H9 (cell line): ENCODE measurements around the gene NOL9. TPM values are rescaled to one million over a fixed set of nuclear protein-coding genes. Genes with fewer than 3 reads are reported as not detected.

Source experiments
- DNase-seq: peaks from one replicate; pipeline ENCODE4 v3.0.0-alpha.2; 2017
- H2AFZ ChIP-seq: one replicate; pipeline ENCODE4 v1.6.1; 2013; ENCODE audit warnings: mild to moderate bottlenecking, low read length, control low read depth, moderate library complexity
- H2AK5ac ChIP-seq: 2 replicates; pipeline ENCODE4 v1.6.1; 2013; ENCODE audit warnings: low read length, control low read depth, mixed read lengths; ENCODE audit not compliant: insufficient read length
- H2BK120ac ChIP-seq: one replicate; pipeline ENCODE4 v1.6.1; 2013; ENCODE audit warnings: low read depth, mild to moderate bottlenecking, low read length, control low read depth, inconsistent platforms; ENCODE audit not compliant: poor library complexity, severe bottlenecking
- H2BK12ac ChIP-seq: 2 replicates; pipeline ENCODE4 v1.6.1; 2013; ENCODE audit warnings: low read length, control low read depth, mixed read lengths, low read depth; ENCODE audit not compliant: insufficient read length
- H2BK15ac ChIP-seq: 2 replicates; pipeline ENCODE4 v1.6.1; 2013; ENCODE audit warnings: low read depth, low read length, control low read depth
- H2BK20ac ChIP-seq: one replicate; pipeline ENCODE4 v1.6.1; 2013; ENCODE audit warnings: low read depth, mild to moderate bottlenecking, low read length, control low read depth, inconsistent platforms; ENCODE audit not compliant: poor library complexity, severe bottlenecking
- H2BK5ac ChIP-seq: 2 replicates; pipeline ENCODE4 v1.6.1; 2013; ENCODE audit warnings: low read length, control low read depth, mixed read lengths; ENCODE audit not compliant: insufficient read length
- H3K14ac ChIP-seq: 2 replicates; pipeline ENCODE4 v1.6.1; 2013; ENCODE audit warnings: low read length, control low read depth; ENCODE audit not compliant: insufficient read depth
- H3K18ac ChIP-seq: 2 replicates; pipeline ENCODE4 v1.6.1; 2013; ENCODE audit warnings: low read depth, mild to moderate bottlenecking, mixed read lengths, low read length, control low read depth; ENCODE audit not compliant: insufficient read length
- H3K23ac ChIP-seq: 2 replicates; pipeline ENCODE4 v1.6.1; 2013; ENCODE audit warnings: low read length, control low read depth, mixed read lengths, low read depth; ENCODE audit not compliant: insufficient read length
- H3K23me2 ChIP-seq: 2 replicates; pipeline ENCODE4 v1.6.1; 2013; ENCODE audit warnings: low read depth, mild to moderate bottlenecking, mixed read lengths, low read length, control low read depth; ENCODE audit not compliant: insufficient read length, poor library complexity, severe bottlenecking
- H3K27ac ChIP-seq: 2 replicates; pipeline ENCODE4 v1.5.1; 2013; ENCODE audit warnings: low read length, control low read depth, mixed read lengths, low read depth; ENCODE audit not compliant: insufficient read length
- H3K27me3 ChIP-seq: 2 replicates; pipeline ENCODE4 v1.6.1; 2013; ENCODE audit warnings: low read length, control low read depth, inconsistent platforms; ENCODE audit not compliant: insufficient read depth
- H3K4ac ChIP-seq: 2 replicates; pipeline ENCODE4 v1.6.1; 2013; ENCODE audit warnings: low read depth, mild to moderate bottlenecking, control low read depth, inconsistent platforms, low read length, moderate library complexity
- H3K4me1 ChIP-seq: 2 replicates; pipeline ENCODE4 v1.6.1; 2013; ENCODE audit warnings: low read length, control low read depth, inconsistent platforms; ENCODE audit not compliant: insufficient read depth
- H3K4me2 ChIP-seq: 2 replicates; pipeline ENCODE4 v1.6.1; 2013; ENCODE audit warnings: low read length, control low read depth, mixed read lengths; ENCODE audit not compliant: insufficient read length, insufficient read depth
- H3K56ac ChIP-seq: 2 replicates; pipeline ENCODE4 v1.6.1; 2013; ENCODE audit warnings: low read depth, mild to moderate bottlenecking, mixed read lengths, low read length, control low read depth; ENCODE audit not compliant: insufficient read length
- H3K79me1 ChIP-seq: 2 replicates; pipeline ENCODE4 v1.6.1; 2013; ENCODE audit warnings: low read depth, mild to moderate bottlenecking, moderate library complexity, low read length, control low read depth, inconsistent platforms; ENCODE audit not compliant: insufficient read depth, poor library complexity, severe bottlenecking
- H3K79me2 ChIP-seq: 2 replicates; pipeline ENCODE4 v1.6.1; 2013; ENCODE audit warnings: low read length, control low read depth, inconsistent platforms; ENCODE audit not compliant: insufficient read depth
- H3K9ac ChIP-seq: 2 replicates; pipeline ENCODE4 v1.6.1; 2013; ENCODE audit warnings: low read length, control low read depth, mixed read lengths; ENCODE audit not compliant: insufficient read length; ENCODE audit errors: extremely low read depth
- H3K9me3 ChIP-seq: one replicate; pipeline ENCODE4 v1.6.1; 2013; ENCODE audit warnings: low read depth, low read length, inconsistent platforms; ENCODE audit not compliant: control insufficient read depth
- H3T11ph ChIP-seq: one replicate; pipeline ENCODE4 v1.6.1; 2013; ENCODE audit warnings: mild to moderate bottlenecking, low read length, control low read depth, inconsistent platforms
- H4K20me1 ChIP-seq: one replicate; pipeline ENCODE4 v1.6.1; 2013; ENCODE audit not compliant: control insufficient read depth, insufficient read length, insufficient read depth
- H4K5ac ChIP-seq: 2 replicates; pipeline ENCODE4 v1.6.1; 2013; ENCODE audit warnings: low read depth, mild to moderate bottlenecking, mixed read lengths, low read length, control low read depth; ENCODE audit not compliant: insufficient read length
- H4K8ac ChIP-seq: replicated peaks from 2 replicates; pipeline ENCODE4 v1.6.1; 2013; ENCODE audit warnings: low read length, control low read depth, mixed read lengths, low read depth; ENCODE audit not compliant: insufficient read length
- H4K91ac ChIP-seq: 2 replicates; pipeline ENCODE4 v1.6.1; 2013; ENCODE audit warnings: low read depth, mild to moderate bottlenecking, moderate library complexity, mixed read lengths, low read length, control low read depth; ENCODE audit not compliant: insufficient read length
- H3K27ac Mint-ChIP-seq, 3 experiments: 2 replicates in 2 of 3; 3 replicates in 1 of 3; pipeline ENCODE4 v1.8.0; 2020 to 2021; ENCODE audit warnings: mixed read lengths in 3 of 3, mild to moderate bottlenecking in 1 of 3, moderate library complexity in 1 of 3
- H3K27me3 Mint-ChIP-seq: 2 replicates; pipeline ENCODE4 v1.8.0; 2021; ENCODE audit warnings: low read depth, mild to moderate bottlenecking, moderate library complexity, mixed read lengths
- H3K36me3 Mint-ChIP-seq, 3 experiments: 2 replicates in 2 of 3; 3 replicates in 1 of 3; pipeline ENCODE4 v1.8.0; 2020 to 2021; ENCODE audit warnings: low read depth in 3 of 3, mixed read lengths in 3 of 3; ENCODE audit not compliant: insufficient read depth in 1 of 3
- H3K4me1 Mint-ChIP-seq, 2 experiments: 2 replicates each; pipeline ENCODE4 v1.8.0; 2020; ENCODE audit warnings: mixed read lengths in 2 of 2
- H3K4me3 Mint-ChIP-seq, 2 experiments: 2 replicates in 1 of 2; 3 replicates in 1 of 2; pipeline ENCODE4 v1.8.0; 2020 to 2021; ENCODE audit warnings: mild to moderate bottlenecking in 2 of 2, mixed read lengths in 2 of 2, moderate library complexity in 1 of 2
- H3K9me3 Mint-ChIP-seq, 2 experiments: 2 replicates in 1 of 2; 3 replicates in 1 of 2; pipeline ENCODE4 v1.8.0; 2020; ENCODE audit warnings: mild to moderate bottlenecking in 2 of 2, mixed read lengths in 2 of 2, moderate library complexity in 1 of 2
- CTCF ChIP-seq: fragments of 200-600 bp; sonication (generic); conservative IDR thresholded peaks from 3 replicates; pipeline ENCODE4 v1.8.0; 2021; ENCODE audit warnings: antibody characterized with exemption, mild to moderate bottlenecking
- WGBS: extraction: QIAGEN DNeasy Blood & Tissue Kit; methylation state at CpG from one replicate; pipeline ENCODE4 v1.1.7; 2013; ENCODE audit warnings: missing lambda C conversion rate, low lambda C conversion rate, mixed read lengths; ENCODE audit not compliant: insufficient read length; ENCODE audit errors: extremely low coverage; 5-methylcytosine and 5-hydroxymethylcytosine counted together
- total RNA-seq: library from RNA; stranded (reverse); gene quantifications from 2 replicates; pipeline ENCODE4 v1.2.1, GENCODE V29; 2021

NOL9 gene
- total RNA-seq, 1 experiment from 2014 or later: 50.4 TPM

DNA sequence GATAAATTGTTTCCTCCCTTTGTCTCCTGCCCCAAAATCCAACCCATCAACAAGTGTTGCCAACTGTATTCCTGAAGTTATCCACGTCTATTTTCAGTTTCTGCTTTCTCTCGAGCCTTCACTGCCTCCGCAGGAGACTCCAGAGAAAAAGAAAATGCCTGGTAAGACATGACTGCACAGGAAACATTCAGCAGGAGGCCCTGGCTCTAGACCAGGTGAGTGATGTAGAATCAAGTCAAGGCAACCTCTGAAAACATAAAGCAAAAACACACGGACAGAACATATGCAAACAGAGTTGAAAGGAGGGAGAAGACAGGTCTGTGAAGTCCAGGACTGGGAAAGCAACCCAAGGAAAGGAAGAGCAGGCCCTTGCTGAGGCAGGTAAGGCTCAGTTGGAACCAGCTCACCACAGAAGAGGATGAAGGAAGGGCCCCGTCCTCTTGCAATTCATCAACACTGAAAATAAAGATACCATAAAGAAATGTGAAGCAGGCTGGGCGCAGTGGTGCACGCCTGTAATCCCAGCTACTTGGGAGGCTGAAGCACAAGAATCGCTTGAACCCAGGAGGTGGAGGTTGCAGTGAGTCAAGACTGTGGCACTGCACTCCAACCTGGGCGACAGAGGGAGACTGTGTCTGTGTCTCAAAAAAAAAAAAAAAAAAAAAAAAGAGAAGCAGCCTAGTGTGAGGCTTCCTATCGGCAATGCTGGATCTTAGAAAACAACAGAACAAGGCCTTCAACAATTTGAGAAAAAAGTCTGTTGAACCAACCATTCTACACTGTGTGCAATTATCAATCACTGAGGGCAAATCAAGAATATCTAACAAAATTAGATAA, 8.8 kb downstream of the NOL9 start:
- H2BK20ac ChIP-seq: no peak overlapping the region
- H3K23me2 ChIP-seq: no peaks in the 10 kb centered on the region
- no peak overlapping the region for H2AK5ac ChIP-seq
- no peak overlapping the region for H3K4me3 Mint-ChIP-seq
- no peaks in the 10 kb centered on the region for H3K27me3 ChIP-seq
- H2AFZ ChIP-seq: no peak overlapping the region
- TF ChIP-seq CTCF: no peak
- no peaks in the 10 kb centered on the region for H3K4me1 Mint-ChIP-seq
- no peak overlapping the region for H3K4ac ChIP-seq
- no peaks in the 10 kb centered on the region for H3K9me3 ChIP-seq
- no peak overlapping the region for H3K18ac ChIP-seq
- no peak for DNase-seq
- H3K14ac ChIP-seq: no peak overlapping the region
- no peaks in the 10 kb centered on the region for H4K20me1 ChIP-seq
- no peaks in the 10 kb centered on the region for H3K4me1 ChIP-seq
- H2BK15ac ChIP-seq: no peak overlapping the region
- no peak overlapping the region for H3K27ac ChIP-seq
- H3K9me3 Mint-ChIP-seq: no peaks in the 10 kb centered on the region
- no peak overlapping the region for H3K56ac ChIP-seq
- peaks cover 44 to 87% (median 77%) of the 10 kb centered on the region in 3 experiments for H3K36me3 Mint-ChIP-seq
- no CpG with 5 or more reads among the region's 10 CpGs for WGBS
- H3K79me2 ChIP-seq: no peaks in the 10 kb centered on the region
- H3K4me2 ChIP-seq: no peak overlapping the region
- H3K23ac ChIP-seq: no peak overlapping the region
- no peak overlapping the region for H3T11ph ChIP-seq
- no peak overlapping the region for H4K8ac ChIP-seq
- no peak overlapping the region for H3K9ac ChIP-seq
- H4K91ac ChIP-seq: no peak overlapping the region
- H3K27ac Mint-ChIP-seq: no peak overlapping the region
- no peaks in the 10 kb centered on the region for H3K79me1 ChIP-seq
- H3K27me3 Mint-ChIP-seq: no peaks in the 10 kb centered on the region; the same call in 1 of the 2 replicates
- no peak overlapping the region for H2BK120ac ChIP-seq
- H4K5ac ChIP-seq: no peak overlapping the region
- H2BK5ac ChIP-seq: no peak overlapping the region
- no peak overlapping the region for H2BK12ac ChIP-seq
